Hepatocyte (in vitro differentiated cells): ENCODE data around the gene BBS1.

ENCODE experiments used
- EZH2 ChIP-seq: fragments of 200-600 bp; sonication (generic); IDR thresholded peaks from 2 replicates; pipeline ENCODE4 v1.6.1; 2016; ENCODE audit warnings: antibody characterized with exemption, mild to moderate bottlenecking, borderline replicate concordance
- EZH2phosphoT487 ChIP-seq: fragments of 200-600 bp; sonication (generic); IDR thresholded peaks from one replicate; pipeline ENCODE4 v1.6.1; 2018; ENCODE audit warnings: antibody characterized with exemption, mild to moderate bottlenecking, low read depth, moderate library complexity; ENCODE audit not compliant: unreplicated experiment, severe bottlenecking
- TF ChIP-seq, protein P1 (sequence below): fragments of 200-600 bp; sonication (generic); IDR thresholded peaks from 2 replicates; pipeline ENCODE4 v1.5.1; 2016; ENCODE audit warnings: antibody characterized with exemption, mild to moderate bottlenecking; ENCODE audit not compliant: poor library complexity

DNA sequence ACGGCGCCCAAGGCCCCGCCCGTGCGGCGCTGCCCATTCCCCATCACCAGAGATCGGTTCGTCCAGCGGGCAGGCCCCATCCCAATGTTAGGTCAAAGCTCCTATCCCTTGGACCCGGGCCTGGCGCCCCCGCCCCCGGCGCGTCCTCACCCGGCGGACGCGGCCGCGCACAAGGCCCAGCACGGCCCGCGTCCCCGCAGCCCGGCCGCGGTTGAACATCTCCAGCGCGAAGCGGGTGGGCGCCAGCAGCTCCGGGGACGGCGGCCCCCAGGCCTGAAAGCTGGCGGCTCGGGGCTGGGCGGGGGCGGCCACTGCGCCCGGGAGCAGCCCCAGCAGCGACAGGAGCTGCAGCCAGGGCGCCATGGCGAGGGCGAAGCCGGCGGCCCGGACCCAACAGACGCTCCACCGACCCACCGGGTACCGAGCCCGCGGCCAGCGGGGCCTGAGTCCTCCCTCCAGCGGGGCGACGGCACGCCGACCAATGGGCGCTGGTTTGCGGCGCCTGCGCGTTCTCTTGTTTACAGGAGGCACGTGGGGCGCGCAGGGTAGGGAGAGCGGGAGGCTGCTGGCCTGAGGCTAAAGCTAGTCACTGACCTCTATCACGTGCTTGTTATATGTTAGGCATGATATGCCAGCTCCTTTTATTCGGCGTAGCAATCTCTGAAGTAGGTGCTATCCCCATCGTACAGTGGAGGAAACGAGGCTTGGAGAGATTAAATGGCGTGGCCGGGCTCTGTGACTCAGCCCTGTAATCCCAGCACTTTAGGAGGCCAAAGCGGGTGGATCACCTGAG lies 57.9 kb downstream of the BBS1 start, which contains the start of gene CTSF:
- TF ChIP-seq, protein P1, sequence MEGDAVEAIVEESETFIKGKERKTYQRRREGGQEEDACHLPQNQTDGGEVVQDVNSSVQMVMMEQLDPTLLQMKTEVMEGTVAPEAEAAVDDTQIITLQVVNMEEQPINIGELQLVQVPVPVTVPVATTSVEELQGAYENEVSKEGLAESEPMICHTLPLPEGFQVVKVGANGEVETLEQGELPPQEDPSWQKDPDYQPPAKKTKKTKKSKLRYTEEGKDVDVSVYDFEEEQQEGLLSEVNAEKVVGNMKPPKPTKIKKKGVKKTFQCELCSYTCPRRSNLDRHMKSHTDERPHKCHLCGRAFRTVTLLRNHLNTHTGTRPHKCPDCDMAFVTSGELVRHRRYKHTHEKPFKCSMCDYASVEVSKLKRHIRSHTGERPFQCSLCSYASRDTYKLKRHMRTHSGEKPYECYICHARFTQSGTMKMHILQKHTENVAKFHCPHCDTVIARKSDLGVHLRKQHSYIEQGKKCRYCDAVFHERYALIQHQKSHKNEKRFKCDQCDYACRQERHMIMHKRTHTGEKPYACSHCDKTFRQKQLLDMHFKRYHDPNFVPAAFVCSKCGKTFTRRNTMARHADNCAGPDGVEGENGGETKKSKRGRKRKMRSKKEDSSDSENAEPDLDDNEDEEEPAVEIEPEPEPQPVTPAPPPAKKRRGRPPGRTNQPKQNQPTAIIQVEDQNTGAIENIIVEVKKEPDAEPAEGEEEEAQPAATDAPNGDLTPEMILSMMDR, result no peak
- TF ChIP-seq EZH2 (no peak), EZH2phosphoT487 (no peak)
